ENCODE measurements around the gene SUSD1. TPM values are rescaled to one million over a fixed set of nuclear protein-coding genes. Genes with fewer than 3 reads are reported as not detected.
A peak's percentile ranks its signal among the peaks of the same experiment; 100 is the strongest.

Gene SUSD1
- total RNA-seq, 1 experiment from 2014 or later: 7.9 TPM

DNA sequence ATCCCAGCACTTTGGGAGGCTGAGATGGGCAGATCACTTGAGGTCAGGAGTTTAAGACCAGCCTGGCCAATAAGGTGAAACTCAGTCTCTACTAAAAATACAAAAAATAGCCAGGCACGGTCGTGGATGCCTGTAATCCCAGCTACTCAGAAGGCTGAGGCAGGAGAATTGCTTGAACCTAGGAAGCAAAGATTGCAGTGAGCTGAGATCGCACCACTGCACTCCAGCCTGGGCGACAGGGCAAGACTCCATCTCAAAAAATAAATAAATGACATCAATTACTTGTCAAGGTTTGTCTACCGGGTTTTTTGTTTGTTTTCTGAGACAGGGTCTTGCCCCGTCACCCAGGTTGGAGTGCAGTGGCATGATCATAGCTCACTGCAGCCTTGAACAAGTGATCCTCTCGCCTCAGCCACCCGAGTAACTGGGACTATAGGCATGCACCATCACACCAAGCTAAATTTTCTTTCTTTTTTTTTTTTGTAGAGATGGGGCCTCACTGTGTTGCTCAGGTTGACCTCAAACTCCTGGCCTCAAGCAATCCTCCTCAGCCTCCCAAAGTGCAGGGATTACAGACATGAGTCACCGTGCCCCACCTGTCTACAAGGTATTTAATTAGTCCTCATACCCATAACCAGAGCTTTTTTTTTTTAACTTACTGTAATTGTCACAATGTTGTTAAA is 64.9 kb downstream of the SUSD1 start:
- no TSS peak for BruUV-seq (replicated peaks)
- H2AFZ ChIP-seq (ENCODE audit: low read depth, low read length, poor library complexity, severe bottlenecking): no peak overlapping the region
- peaks cover 41 to 43% of the 10 kb centered on the region in 2 experiments for H3K4me1 ChIP-seq (ENCODE audit: control insufficient read depth in 1 of 2, insufficient read depth in 2 of 2, low read length in 2 of 2)
- ChIA-PET RAD21 (ENCODE audit: low non-redundant PET in 1 of 2, low total read pairs in 2 of 2, uncharacterized antibody in 2 of 2, unreplicated experiment in 2 of 2) (interaction anchor here in 1 of 2 experiments (1.0 kb wide), 1 partner anchor 224 kb away, joined by 5 read pairs; no protein-coding TSS in a partner anchor), POLR2A (interaction anchor here (0.6 kb wide), 1 partner anchor 101 kb away, joined by 3 read pairs; no protein-coding TSS in a partner anchor), CTCF (interaction anchor here (0.7 to 2.3 kb wide), 6 partner anchors 9 to 257 kb away, joined by 3 to 17 read pairs (median 4); no protein-coding TSS in a partner anchor)
- no peaks in the 10 kb centered on the region for H3K9me3 ChIP-seq (ENCODE audit: control insufficient read depth in 1 of 2, insufficient read depth in 1 of 2, low read depth in 1 of 2, low read length in 2 of 2)
- H4K20me1 ChIP-seq (ENCODE audit: insufficient read depth): no peaks in the 10 kb centered on the region
- no peaks in the 10 kb centered on the region for H3K79me2 ChIP-seq (ENCODE audit: insufficient read depth, low read length)
- no peak overlapping the region for H3K9ac ChIP-seq (ENCODE audit: low read length)
- ATAC-seq: peak; percentile 31; the same call in 1 of the 2 replicates
- intact Hi-C loops (cut with micrococcal nuclease): no loop called here
- H3K9me2 ChIP-seq (ENCODE audit: insufficient read depth): no peaks in the 10 kb centered on the region
- H3K27me3 ChIP-seq (ENCODE audit: insufficient read depth, low read length): no peaks in the 10 kb centered on the region
- H3K4me3 ChIP-seq (replicated peaks in 1 of 2; ENCODE audit: low read depth in 1 of 2, low read length in 2 of 2): no peak overlapping the region
- H3K36me3 ChIP-seq (ENCODE audit: control insufficient read depth in 1 of 2, insufficient read depth in 2 of 2, low read length in 2 of 2): no peaks in the 10 kb centered on the region
- peak overlapping the region; percentile 35 for H3K4me2 ChIP-seq (ENCODE audit: low read length)
- DNase-seq (ENCODE audit: low read depth, low spot score): no peak
- 0 out of 2 replicates have a peak overlapping the region, but pooled peaks have one; percentile 21 for H3K27ac ChIP-seq (ENCODE audit: low read depth, low read length)
- TF ChIP-seq TCF7L2 (IDR thresholded peaks at IDR 0.05; ENCODE audit: borderline replicate concordance, extremely low read depth, insufficient read depth, insufficient read length) (no peak), CBX3 (IDR thresholded peaks at IDR 0.05; ENCODE audit: low read depth) (no peak; the same call in 1 of the 2 replicates), SP1 (IDR thresholded peaks at IDR 0.05; ENCODE audit: low read depth) (peak; percentile 47; the same call in 1 of the 2 replicates), ZFX (IDR thresholded peaks at IDR 0.05) (no peak), SRF (IDR thresholded peaks at IDR 0.05; ENCODE audit: low read depth) (no peak), FOSL1 (IDR thresholded peaks at IDR 0.05; ENCODE audit: low read depth) (peak; percentile 46; the same call in 1 of the 2 replicates), JUND (IDR thresholded peaks at IDR 0.05) (peak; percentile 55; the same call in 1 of the 2 replicates)
- TF ChIP-seq, protein P1, sequence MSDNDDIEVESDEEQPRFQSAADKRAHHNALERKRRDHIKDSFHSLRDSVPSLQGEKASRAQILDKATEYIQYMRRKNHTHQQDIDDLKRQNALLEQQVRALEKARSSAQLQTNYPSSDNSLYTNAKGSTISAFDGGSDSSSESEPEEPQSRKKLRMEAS (IDR thresholded peaks at IDR 0.05): no peak

DNA sequence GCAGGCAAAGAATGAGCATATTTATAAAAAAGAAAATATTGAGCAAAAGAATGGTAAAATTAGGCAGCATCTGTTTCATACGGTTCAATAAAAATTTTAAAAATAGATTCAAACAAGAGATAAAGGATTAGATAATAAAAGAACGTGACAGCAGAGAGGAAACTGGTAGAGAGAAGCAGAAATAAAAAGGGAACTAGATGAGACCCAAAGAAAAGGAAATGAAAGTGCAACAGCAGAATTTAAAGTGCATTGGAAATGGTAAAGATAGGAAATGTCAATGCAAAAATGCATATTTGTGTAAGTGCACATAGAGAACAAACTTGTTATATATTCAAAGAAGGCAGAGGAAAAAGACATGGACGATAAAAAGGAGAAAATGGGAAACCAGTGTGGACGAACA is 70.2 kb downstream of the SUSD1 start:
- H3K9me3 ChIP-seq (ENCODE audit: control insufficient read depth in 1 of 2, insufficient read depth in 1 of 2, low read depth in 1 of 2, low read length in 2 of 2): no peaks in the 10 kb centered on the region
- H3K27ac ChIP-seq (ENCODE audit: low read depth, low read length): no peak overlapping the region
- no peaks in the 10 kb centered on the region for H3K9me2 ChIP-seq (ENCODE audit: insufficient read depth)
- ChIA-PET CTCF (no interaction called here), POLR2A (no interaction called here), RAD21 (ENCODE audit: low non-redundant PET in 1 of 2, low total read pairs in 2 of 2, uncharacterized antibody in 2 of 2, unreplicated experiment in 2 of 2) (no interaction called here)
- H3K9ac ChIP-seq (ENCODE audit: low read length): no peak overlapping the region
- DNase-seq (ENCODE audit: low read depth, low spot score) (no peak), ATAC-seq (no peak)
- H3K4me3 ChIP-seq (replicated peaks in 1 of 2; ENCODE audit: low read depth in 1 of 2, low read length in 2 of 2): no peak overlapping the region
- no TSS peak for BruUV-seq (replicated peaks)
- no peaks in the 10 kb centered on the region for H3K27me3 ChIP-seq (ENCODE audit: insufficient read depth, low read length)
- H3K36me3 ChIP-seq (ENCODE audit: control insufficient read depth in 1 of 2, insufficient read depth in 2 of 2, low read length in 2 of 2): no peaks in the 10 kb centered on the region
- no peak overlapping the region for H3K4me2 ChIP-seq (ENCODE audit: low read length)
- intact Hi-C loops (cut with micrococcal nuclease): no loop called here
- no peak overlapping the region for H2AFZ ChIP-seq (ENCODE audit: low read depth, low read length, poor library complexity, severe bottlenecking)
- no peaks in the 10 kb centered on the region for H3K79me2 ChIP-seq (ENCODE audit: insufficient read depth, low read length)
- no peaks in the 10 kb centered on the region for H4K20me1 ChIP-seq (ENCODE audit: insufficient read depth)
- peaks cover 5% of the 10 kb centered on the region in 2 experiments; a peak in 3 of 4 replicates for H3K4me1 ChIP-seq (ENCODE audit: control insufficient read depth in 1 of 2, insufficient read depth in 2 of 2, low read length in 2 of 2)
- TF ChIP-seq YY1 (IDR thresholded peaks at IDR 0.05; ENCODE audit: extremely low read depth, insufficient replicate concordance, low read depth, low read length): no peak
- no peak for TF ChIP-seq EZH2 (IDR thresholded peaks at IDR 0.05)
- no peak for TF ChIP-seq JUND (IDR thresholded peaks at IDR 0.05)
- no peak for TF ChIP-seq RAD21 (IDR thresholded peaks at IDR 0.05; ENCODE audit: low read depth)
- no peak for TF ChIP-seq TCF7L2 (IDR thresholded peaks at IDR 0.05; ENCODE audit: borderline replicate concordance, extremely low read depth, insufficient read depth, insufficient read length)
- TF ChIP-seq, protein P2, sequence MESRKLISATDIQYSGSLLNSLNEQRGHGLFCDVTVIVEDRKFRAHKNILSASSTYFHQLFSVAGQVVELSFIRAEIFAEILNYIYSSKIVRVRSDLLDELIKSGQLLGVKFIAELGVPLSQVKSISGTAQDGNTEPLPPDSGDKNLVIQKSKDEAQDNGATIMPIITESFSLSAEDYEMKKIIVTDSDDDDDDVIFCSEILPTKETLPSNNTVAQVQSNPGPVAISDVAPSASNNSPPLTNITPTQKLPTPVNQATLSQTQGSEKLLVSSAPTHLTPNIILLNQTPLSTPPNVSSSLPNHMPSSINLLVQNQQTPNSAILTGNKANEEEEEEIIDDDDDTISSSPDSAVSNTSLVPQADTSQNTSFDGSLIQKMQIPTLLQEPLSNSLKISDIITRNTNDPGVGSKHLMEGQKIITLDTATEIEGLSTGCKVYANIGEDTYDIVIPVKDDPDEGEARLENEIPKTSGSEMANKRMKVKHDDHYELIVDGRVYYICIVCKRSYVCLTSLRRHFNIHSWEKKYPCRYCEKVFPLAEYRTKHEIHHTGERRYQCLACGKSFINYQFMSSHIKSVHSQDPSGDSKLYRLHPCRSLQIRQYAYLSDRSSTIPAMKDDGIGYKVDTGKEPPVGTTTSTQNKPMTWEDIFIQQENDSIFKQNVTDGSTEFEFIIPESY (IDR thresholded peaks at IDR 0.05; ENCODE audit: extremely low read depth, insufficient replicate concordance, low read length): no peak
- TF ChIP-seq, protein P3, sequence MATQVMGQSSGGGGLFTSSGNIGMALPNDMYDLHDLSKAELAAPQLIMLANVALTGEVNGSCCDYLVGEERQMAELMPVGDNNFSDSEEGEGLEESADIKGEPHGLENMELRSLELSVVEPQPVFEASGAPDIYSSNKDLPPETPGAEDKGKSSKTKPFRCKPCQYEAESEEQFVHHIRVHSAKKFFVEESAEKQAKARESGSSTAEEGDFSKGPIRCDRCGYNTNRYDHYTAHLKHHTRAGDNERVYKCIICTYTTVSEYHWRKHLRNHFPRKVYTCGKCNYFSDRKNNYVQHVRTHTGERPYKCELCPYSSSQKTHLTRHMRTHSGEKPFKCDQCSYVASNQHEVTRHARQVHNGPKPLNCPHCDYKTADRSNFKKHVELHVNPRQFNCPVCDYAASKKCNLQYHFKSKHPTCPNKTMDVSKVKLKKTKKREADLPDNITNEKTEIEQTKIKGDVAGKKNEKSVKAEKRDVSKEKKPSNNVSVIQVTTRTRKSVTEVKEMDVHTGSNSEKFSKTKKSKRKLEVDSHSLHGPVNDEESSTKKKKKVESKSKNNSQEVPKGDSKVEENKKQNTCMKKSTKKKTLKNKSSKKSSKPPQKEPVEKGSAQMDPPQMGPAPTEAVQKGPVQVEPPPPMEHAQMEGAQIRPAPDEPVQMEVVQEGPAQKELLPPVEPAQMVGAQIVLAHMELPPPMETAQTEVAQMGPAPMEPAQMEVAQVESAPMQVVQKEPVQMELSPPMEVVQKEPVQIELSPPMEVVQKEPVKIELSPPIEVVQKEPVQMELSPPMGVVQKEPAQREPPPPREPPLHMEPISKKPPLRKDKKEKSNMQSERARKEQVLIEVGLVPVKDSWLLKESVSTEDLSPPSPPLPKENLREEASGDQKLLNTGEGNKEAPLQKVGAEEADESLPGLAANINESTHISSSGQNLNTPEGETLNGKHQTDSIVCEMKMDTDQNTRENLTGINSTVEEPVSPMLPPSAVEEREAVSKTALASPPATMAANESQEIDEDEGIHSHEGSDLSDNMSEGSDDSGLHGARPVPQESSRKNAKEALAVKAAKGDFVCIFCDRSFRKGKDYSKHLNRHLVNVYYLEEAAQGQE (IDR thresholded peaks at IDR 0.05; ENCODE audit: low read depth): no peak
- TF ChIP-seq, protein P1 (IDR thresholded peaks at IDR 0.05): no peak

Data from HCT116 (cell line).